ENCODE data around the gene LCOR. TPM values are rescaled to one million over a fixed set of nuclear protein-coding genes. Genes with fewer than 3 reads are reported as not detected.

LCOR gene
- total RNA-seq, 1 donor from 2014 or later, result 35.3 TPM

GRCh38 chr10:97034301-97034700, 202.2 kb downstream of the LCOR start:
- Histone ChIP-seq H3K27me3 (no peaks in the 10 kb centered on the region), H3F3A (ENCODE audit: low read depth) (peaks cover 4% of the 10 kb centered on the region), H3K9me3 (ENCODE audit: low read depth) (no peaks in the 10 kb centered on the region), H3K9ac (no peak overlapping the region), H2AFZ (replicated peaks) (no peak overlapping the region), H3K27ac (no peak overlapping the region), H4K20me1 (ENCODE audit: low read depth) (no peaks in the 10 kb centered on the region), H3K4me3 (no peak overlapping the region), H3K4me2 (no peak overlapping the region), H3K36me3 (no peaks in the 10 kb centered on the region), H3K79me2 (ENCODE audit: low read depth) (no peaks in the 10 kb centered on the region), H3K4me1 (peaks cover 14% of the 10 kb centered on the region)
- no peaks in the 10 kb centered on the region for H3K9me3 Mint-ChIP-seq
- H3K27ac Mint-ChIP-seq, result no peak overlapping the region
- no peaks in the 10 kb centered on the region for H3K36me3 Mint-ChIP-seq
- peaks cover 25% of the 10 kb centered on the region for H3K4me1 Mint-ChIP-seq
- DNase-seq (ENCODE audit: low spot score), result no peak
- no peak for TF ChIP-seq EZH2 (IDR thresholded peaks at IDR 0.05)
- no peak overlapping the region for H3K4me3 Mint-ChIP-seq
- peaks cover 19% of the 10 kb centered on the region for H3K27me3 Mint-ChIP-seq (ENCODE audit: insufficient read depth, low read depth)

DNA sequence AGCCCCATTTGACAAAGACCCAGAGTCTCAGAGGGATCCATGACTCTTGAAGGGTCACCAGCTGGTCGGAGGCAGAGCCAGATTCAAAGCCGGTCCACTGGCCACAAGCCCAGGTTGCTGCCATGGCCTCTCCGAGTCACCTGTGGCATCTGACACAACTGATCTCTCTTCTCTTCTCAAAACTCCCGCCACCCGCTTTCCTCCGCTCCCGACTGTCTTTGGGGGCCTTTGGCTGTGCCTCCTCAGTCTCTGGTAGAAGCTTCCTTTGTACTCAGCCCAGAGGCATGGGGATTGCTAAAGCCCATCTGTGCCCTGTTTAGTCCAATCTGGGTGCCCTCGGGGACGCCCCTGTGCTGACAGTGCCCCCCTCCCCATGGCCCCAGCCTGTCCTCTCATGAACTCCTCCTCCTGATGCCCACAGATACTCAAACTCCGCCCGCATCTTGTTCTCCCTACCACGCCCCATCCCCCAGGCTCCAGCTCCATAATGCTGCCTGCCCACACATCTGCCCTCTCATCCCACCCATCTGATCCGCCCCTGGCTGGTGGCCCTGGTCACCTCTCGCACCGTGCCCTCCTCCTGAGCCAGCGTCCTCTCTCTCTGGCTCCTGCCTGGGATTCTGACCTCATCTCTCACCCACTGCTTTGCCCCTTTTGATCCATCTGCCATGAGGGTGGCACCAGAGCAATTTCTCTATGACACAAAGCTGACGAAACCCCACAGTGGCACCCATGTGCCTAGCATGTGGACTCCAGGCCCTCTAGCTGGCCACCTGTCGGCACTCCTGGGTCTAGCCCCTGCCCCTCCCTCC, 203.1 kb downstream of the LCOR start:
- H3K27me3 Mint-ChIP-seq (ENCODE audit: insufficient read depth, low read depth), result peaks cover 19% of the 10 kb centered on the region
- no peak overlapping the region for H3K27ac ChIP-seq
- no peaks in the 10 kb centered on the region for H3K9me3 Mint-ChIP-seq
- DNase-seq (ENCODE audit: low spot score), result no peak
- peaks cover 25% of the 10 kb centered on the region for H3K4me1 Mint-ChIP-seq
- H3K36me3 ChIP-seq, result no peaks in the 10 kb centered on the region
- TF ChIP-seq EZH2 (IDR thresholded peaks at IDR 0.05) (no peak), CTCF (IDR thresholded peaks at IDR 0.05) (no peak), EZH2phosphoT487 (IDR thresholded peaks at IDR 0.05) (no peak)
- no peak overlapping the region for H2AFZ ChIP-seq (replicated peaks)
- H3K27me3 ChIP-seq, result no peaks in the 10 kb centered on the region
- H4K20me1 ChIP-seq (ENCODE audit: low read depth), result no peaks in the 10 kb centered on the region
- peaks cover 14% of the 10 kb centered on the region for H3K4me1 ChIP-seq
- H3F3A ChIP-seq (ENCODE audit: low read depth), result peaks cover 4% of the 10 kb centered on the region
- no peak overlapping the region for H3K4me3 ChIP-seq
- H3K4me2 ChIP-seq, result no peak overlapping the region
- no peaks in the 10 kb centered on the region for H3K79me2 ChIP-seq (ENCODE audit: low read depth)
- no peak overlapping the region for H3K27ac Mint-ChIP-seq
- H3K9me3 ChIP-seq (ENCODE audit: low read depth), result no peaks in the 10 kb centered on the region
- no peak overlapping the region for H3K4me3 Mint-ChIP-seq
- no peaks in the 10 kb centered on the region for H3K36me3 Mint-ChIP-seq
- H3K9ac ChIP-seq, result no peak overlapping the region

- H3K4me3 Mint-ChIP-seq, result no peak overlapping the region
- Histone ChIP-seq H3K36me3 (no peaks in the 10 kb centered on the region), H3K27ac (no peak overlapping the region), H3K4me3 (no peak overlapping the region), H3K9me3 (ENCODE audit: low read depth) (no peaks in the 10 kb centered on the region), H2AFZ (replicated peaks) (peak overlapping the region; percentile 95), H3K27me3 (no peaks in the 10 kb centered on the region), H3K4me1 (peaks cover 1% of the 10 kb centered on the region), H3K79me2 (ENCODE audit: low read depth) (no peaks in the 10 kb centered on the region), H3K9ac (no peak overlapping the region), H4K20me1 (ENCODE audit: low read depth) (no peaks in the 10 kb centered on the region), H3F3A (ENCODE audit: low read depth) (peaks cover 2% of the 10 kb centered on the region), H3K4me2 (peak overlapping the region; percentile 53)
- no peaks in the 10 kb centered on the region for H3K36me3 Mint-ChIP-seq
- H3K27me3 Mint-ChIP-seq (ENCODE audit: insufficient read depth, low read depth), result peaks cover 10% of the 10 kb centered on the region
- no peak overlapping the region for H3K27ac Mint-ChIP-seq
- no peaks in the 10 kb centered on the region for H3K9me3 Mint-ChIP-seq
- peaks cover 23% of the 10 kb centered on the region for H3K4me1 Mint-ChIP-seq
- peak; percentile 89 for DNase-seq (ENCODE audit: low spot score)
- no peak for TF ChIP-seq EZH2 (IDR thresholded peaks at IDR 0.05)
- peak; percentile 92 for TF ChIP-seq CTCF (IDR thresholded peaks at IDR 0.05)
Measured at GRCh38 chr10:97037365-97038361, 205.6 kb downstream of the LCOR start.

All from neural progenitor cell (in vitro differentiated cells).